Endodermal cell (in vitro differentiated cells): Measurements from ENCODE around the gene DLG2. TPM values are rescaled to one million over a fixed set of nuclear protein-coding genes. Genes with fewer than 3 reads are reported as not detected.

Experiments used
- DNase-seq: peaks from one replicate; pipeline ENCODE4 v3.0.0-alpha.2; 2017
- H3K27ac ChIP-seq: 2 replicates; pipeline ENCODE4 v1.5.1; 2013; ENCODE audit warnings: mild to moderate bottlenecking, low read depth, low read length, moderate library complexity
- H3K27me3 ChIP-seq: 2 replicates; pipeline ENCODE4 v1.6.1; 2013; ENCODE audit warnings: mild to moderate bottlenecking, low read length, moderate library complexity; ENCODE audit not compliant: insufficient read depth, control insufficient read depth, poor library complexity, severe bottlenecking
- H3K36me3 ChIP-seq: 2 replicates; pipeline ENCODE4 v1.7.0; 2013; ENCODE audit warnings: mild to moderate bottlenecking, low read length, moderate library complexity; ENCODE audit not compliant: control insufficient read depth, insufficient read depth
- H3K4me1 ChIP-seq: one replicate; pipeline ENCODE4 v1.7.0; 2013; ENCODE audit warnings: low read length; ENCODE audit not compliant: control insufficient read depth, insufficient read depth
- H3K4me3 ChIP-seq: 2 replicates; pipeline ENCODE4 v1.5.1; 2013; ENCODE audit warnings: mild to moderate bottlenecking, low read length, moderate library complexity
- H3K9ac ChIP-seq: 2 replicates; pipeline ENCODE4 v1.6.1; 2013; ENCODE audit warnings: mild to moderate bottlenecking, low read length, moderate library complexity; ENCODE audit not compliant: poor library complexity, severe bottlenecking; ENCODE audit errors: extremely low read depth
- H3K9me3 ChIP-seq: 2 replicates; pipeline ENCODE4 v1.6.1; 2013; ENCODE audit warnings: mild to moderate bottlenecking, low read length, moderate library complexity; ENCODE audit not compliant: control insufficient read depth
- H3K27ac Mint-ChIP-seq: 2 replicates; pipeline ENCODE4 v1.8.0; 2020; ENCODE audit warnings: mixed read lengths
- H3K27me3 Mint-ChIP-seq: 2 replicates; pipeline ENCODE4 v1.8.0; 2021; ENCODE audit warnings: mild to moderate bottlenecking, mixed read lengths; ENCODE audit not compliant: insufficient read depth
- H3K36me3 Mint-ChIP-seq: 2 replicates; pipeline ENCODE4 v1.8.0; 2020; ENCODE audit warnings: low read depth, mixed read lengths
- H3K4me1 Mint-ChIP-seq: 2 replicates; pipeline ENCODE4 v1.8.0; 2020; ENCODE audit warnings: mixed read lengths
- H3K4me3 Mint-ChIP-seq: 2 replicates; pipeline ENCODE4 v1.8.0; 2020; ENCODE audit warnings: mild to moderate bottlenecking, moderate library complexity, mixed read lengths
- H3K9me3 Mint-ChIP-seq: 2 replicates; pipeline ENCODE4 v1.8.0; 2020; ENCODE audit warnings: mild to moderate bottlenecking, mixed read lengths
- CTCF ChIP-seq: fragments of 200-600 bp; sonication (generic); conservative IDR thresholded peaks from 2 replicates; pipeline ENCODE4 v1.5.0; 2021; ENCODE audit warnings: antibody characterized with exemption, mild to moderate bottlenecking
- WGBS, 2 experiments: methylation state at CpG; one replicate each; pipeline versions ENCODE4 v1.1.5 to v1.1.7; 2013; ENCODE audit warnings: missing lambda C conversion rate in 2 of 2, mixed read lengths in 1 of 2; ENCODE audit not compliant: insufficient coverage in 1 of 2, insufficient read length in 1 of 2; 5-methylcytosine and 5-hydroxymethylcytosine counted together
- total RNA-seq, 2 donors: library from RNA; stranded (reverse); fragmentation: NEBNext Ultra II Directional in 1 of 2; extraction: Animal tissue kit (Norgen Biotek cat#: 25700) in 1 of 2; gene quantifications; 2 replicates in 1 of 2; 3 replicates in 1 of 2; pipeline ENCODE4 v1.2.1, GENCODE V29; 2021

DLG2 gene
- total RNA-seq, 2 donors from 2014 or later = 9.6 to 10.6 TPM

GRCh38 chr11:83784419-83784818, 1842.7 kb downstream of the DLG2 start:
- Mint-ChIP-seq H3K27me3 (peaks cover 2% of the 10 kb centered on the region), H3K9me3 (no peaks in the 10 kb centered on the region), H3K36me3 (no peaks in the 10 kb centered on the region), H3K4me3 (no peak overlapping the region), H3K27ac (no peak overlapping the region), H3K4me1 (peaks cover 6% of the 10 kb centered on the region)
- DNase-seq = no peak
- Histone ChIP-seq H3K4me1 (no peaks in the 10 kb centered on the region), H3K9ac (no peak overlapping the region), H3K27ac (no peak overlapping the region), H3K27me3 (no peaks in the 10 kb centered on the region), H3K4me3 (no peak overlapping the region), H3K9me3 (no peaks in the 10 kb centered on the region), H3K36me3 (no peaks in the 10 kb centered on the region)
- no peak for TF ChIP-seq CTCF
- 84 to 100% methylated on average over 1 of the region's 1 CpG for WGBS, 2 experiments

GRCh38 chr11:83782329-83782728, 1844.8 kb downstream of the DLG2 start:
- H3K4me3 ChIP-seq = no peak overlapping the region
- H3K9ac ChIP-seq = no peak overlapping the region
- H3K9me3 ChIP-seq = no peaks in the 10 kb centered on the region
- DNase-seq = no peak
- H3K27me3 Mint-ChIP-seq = peaks cover 2% of the 10 kb centered on the region
- H3K27ac ChIP-seq = no peak overlapping the region
- H3K4me3 Mint-ChIP-seq = no peak overlapping the region
- H3K36me3 Mint-ChIP-seq = no peaks in the 10 kb centered on the region
- H3K4me1 ChIP-seq = no peaks in the 10 kb centered on the region
- peaks cover 6% of the 10 kb centered on the region for H3K4me1 Mint-ChIP-seq
- H3K27ac Mint-ChIP-seq = no peak overlapping the region
- TF ChIP-seq CTCF = no peak
- no peaks in the 10 kb centered on the region for H3K27me3 ChIP-seq
- 63 to 86% methylated on average over 1 of the region's 1 CpG for WGBS, 2 experiments
- no peaks in the 10 kb centered on the region for H3K36me3 ChIP-seq
- no peaks in the 10 kb centered on the region for H3K9me3 Mint-ChIP-seq

GRCh38 chr11:83779876-83780275, 1847.3 kb downstream of the DLG2 start:
- Histone ChIP-seq H3K4me3 (no peak overlapping the region), H3K27ac (no peak overlapping the region), H3K9ac (no peak overlapping the region), H3K27me3 (no peaks in the 10 kb centered on the region), H3K9me3 (no peaks in the 10 kb centered on the region), H3K36me3 (no peaks in the 10 kb centered on the region), H3K4me1 (no peaks in the 10 kb centered on the region)
- H3K4me3 Mint-ChIP-seq = no peak overlapping the region
- 95 to 99% methylated on average over 4 of the region's 4 CpGs for WGBS, 2 experiments
- no peaks in the 10 kb centered on the region for H3K27me3 Mint-ChIP-seq
- H3K27ac Mint-ChIP-seq = no peak overlapping the region
- DNase-seq = no peak
- no peaks in the 10 kb centered on the region for H3K4me1 Mint-ChIP-seq
- no peak for TF ChIP-seq CTCF
- H3K9me3 Mint-ChIP-seq = no peaks in the 10 kb centered on the region
- no peaks in the 10 kb centered on the region for H3K36me3 Mint-ChIP-seq
